ENCODE results near the gene FANCB. TPM values are rescaled to one million over a fixed set of nuclear protein-coding genes. Genes with fewer than 3 reads are reported as not detected.

Gene FANCB
- polyA plus RNA-seq, 1 of the 3 experiments (the other 2 are of a cell fraction): 0.81 TPM

DNA sequence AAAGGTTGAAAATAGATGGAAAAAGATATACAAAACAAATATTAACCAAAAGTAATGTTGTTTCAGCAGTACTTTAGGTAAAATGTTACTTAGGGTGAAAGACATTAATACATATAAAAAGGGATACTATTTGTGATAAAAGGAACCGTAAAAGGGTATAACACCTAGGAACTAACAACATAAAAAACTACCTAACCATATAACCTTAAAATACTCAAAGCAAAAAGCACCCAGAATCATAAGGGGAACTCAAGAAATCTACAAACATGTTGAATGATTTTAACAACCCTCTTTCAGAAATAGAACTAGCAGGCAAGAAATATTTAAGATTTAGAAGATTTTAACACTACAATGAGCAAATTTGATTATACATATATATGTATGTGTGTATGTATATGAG lies 11.8 kb upstream of the FANCB start:
- POLR2A ChIA-PET: no interaction called here
- 50% methylated on average over 1 of the region's 1 CpG for WGBS (ENCODE audit: low lambda C conversion rate)
- H3K36me3 ChIP-seq (replicated peaks in 1 of 2; ENCODE audit: control insufficient read depth in 1 of 2, insufficient read depth in 2 of 2, low read length in 1 of 2): no peaks in the 10 kb centered on the region

DNA sequence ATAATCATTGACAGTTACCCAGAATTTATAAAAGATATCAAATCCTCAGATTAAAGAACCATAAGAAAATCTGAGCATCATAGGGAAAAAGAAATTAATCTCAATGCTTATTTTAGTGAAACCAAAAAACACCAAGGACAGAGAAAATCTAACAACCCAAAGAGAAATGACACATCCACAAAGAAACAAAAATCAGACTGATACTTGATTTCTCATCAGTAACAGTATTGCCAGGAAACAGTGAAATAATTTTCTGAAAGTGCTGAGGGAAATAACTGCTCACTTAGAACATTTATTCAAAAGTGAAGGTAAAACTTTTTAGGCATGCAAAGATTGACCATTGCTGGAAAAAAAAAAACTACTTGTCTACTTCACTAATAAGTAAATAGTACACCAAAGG lies 11.0 kb upstream of the FANCB start:
- CTCF ChIA-PET: no interaction called here
- POLR2A ChIA-PET: no interaction called here
- H3F3A ChIP-seq (replicated peaks; ENCODE audit: insufficient read depth): no peaks in the 10 kb centered on the region
- H3K27me3 ChIP-seq (ENCODE audit: insufficient read depth): no peaks in the 10 kb centered on the region
- TF ChIP-seq RFX5 (IDR thresholded peaks at IDR 0.05; ENCODE audit: low read length): no peak
- no peaks in the 10 kb centered on the region for H4K20me1 ChIP-seq (ENCODE audit: insufficient read depth)
- H3K9me3 ChIP-seq: no peaks in the 10 kb centered on the region
- peaks cover 7% of the 10 kb centered on the region; the same call in 1 of the 2 replicates for H3K79me2 ChIP-seq (ENCODE audit: insufficient read depth)
- no peaks in the 10 kb centered on the region for H3K9me2 ChIP-seq
- no peak overlapping the region for H3K9ac ChIP-seq
- no peak overlapping the region for H3K4me2 ChIP-seq
- no peak overlapping the region for H2AFZ ChIP-seq (ENCODE audit: low read depth)
- H3K36me3 ChIP-seq (replicated peaks in 1 of 2; ENCODE audit: control insufficient read depth in 1 of 2, insufficient read depth in 2 of 2, low read length in 1 of 2): no peaks in the 10 kb centered on the region
- DNase-seq: no peak
- H3K27ac ChIP-seq (ENCODE audit: low read depth in 2 of 2, low read length in 1 of 2): no peak overlapping the region
- H3K4me1 ChIP-seq (ENCODE audit: control insufficient read depth in 1 of 2, insufficient read depth in 2 of 2, low read depth in 1 of 2, low read length in 1 of 2): no peaks in the 10 kb centered on the region
- no peak overlapping the region for H3K4me3 ChIP-seq (ENCODE audit: low read depth in 2 of 2, low read length in 1 of 2)

More for the DNA sequence above, 11.8 kb upstream of the FANCB start:
- Histone ChIP-seq H3K4me1 (ENCODE audit: control insufficient read depth in 1 of 2, insufficient read depth in 2 of 2, low read depth in 1 of 2, low read length in 1 of 2) (no peaks in the 10 kb centered on the region), H3K9me3 (no peaks in the 10 kb centered on the region), H2AFZ (ENCODE audit: low read depth) (no peak overlapping the region), H3K4me3 (ENCODE audit: low read depth in 2 of 2, low read length in 1 of 2) (no peak overlapping the region), H3K79me2 (ENCODE audit: insufficient read depth) (0 out of 2 replicates have a peak, but pooled peaks cover 4% of the 10 kb centered on the region), H3K9ac (no peak overlapping the region), H3K27me3 (ENCODE audit: insufficient read depth) (no peaks in the 10 kb centered on the region), H3K9me2 (no peaks in the 10 kb centered on the region), H3K4me2 (no peak overlapping the region), H4K20me1 (ENCODE audit: insufficient read depth) (no peaks in the 10 kb centered on the region), H3F3A (replicated peaks; ENCODE audit: insufficient read depth) (no peaks in the 10 kb centered on the region), H3K27ac (ENCODE audit: low read depth in 2 of 2, low read length in 1 of 2) (no peak overlapping the region)
- TF ChIP-seq TCF12 (IDR thresholded peaks at IDR 0.05) (no peak), EP300 (IDR thresholded peaks at IDR 0.05; ENCODE audit: borderline replicate concordance in 1 of 2, low read depth in 1 of 2, low read length in 1 of 2) (no peak), SIN3A (IDR thresholded peaks at IDR 0.05; ENCODE audit: borderline replicate concordance, low read depth, low read length) (no peak), ELF1 (IDR thresholded peaks at IDR 0.05) (no peak), RAD21 (IDR thresholded peaks at IDR 0.05; ENCODE audit: low read length) (no peak), GATA2 (CRISPR knock-in tag; IDR thresholded peaks at IDR 0.05) (no peak), MXI1 (IDR thresholded peaks at IDR 0.05; ENCODE audit: low read depth, low read length) (no peak), NRF1 (IDR thresholded peaks at IDR 0.05; ENCODE audit: low read depth, low read length) (no peak), MEF2A (IDR thresholded peaks at IDR 0.05; ENCODE audit: borderline replicate concordance, low read depth) (no peak)
- TF ChIP-seq, protein P1, sequence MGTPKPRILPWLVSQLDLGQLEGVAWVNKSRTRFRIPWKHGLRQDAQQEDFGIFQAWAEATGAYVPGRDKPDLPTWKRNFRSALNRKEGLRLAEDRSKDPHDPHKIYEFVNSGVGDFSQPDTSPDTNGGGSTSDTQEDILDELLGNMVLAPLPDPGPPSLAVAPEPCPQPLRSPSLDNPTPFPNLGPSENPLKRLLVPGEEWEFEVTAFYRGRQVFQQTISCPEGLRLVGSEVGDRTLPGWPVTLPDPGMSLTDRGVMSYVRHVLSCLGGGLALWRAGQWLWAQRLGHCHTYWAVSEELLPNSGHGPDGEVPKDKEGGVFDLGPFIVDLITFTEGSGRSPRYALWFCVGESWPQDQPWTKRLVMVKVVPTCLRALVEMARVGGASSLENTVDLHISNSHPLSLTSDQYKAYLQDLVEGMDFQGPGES (IDR thresholded peaks at IDR 0.05; ENCODE audit: low read depth, low read length): no peak
- TF ChIP-seq, protein P2, sequence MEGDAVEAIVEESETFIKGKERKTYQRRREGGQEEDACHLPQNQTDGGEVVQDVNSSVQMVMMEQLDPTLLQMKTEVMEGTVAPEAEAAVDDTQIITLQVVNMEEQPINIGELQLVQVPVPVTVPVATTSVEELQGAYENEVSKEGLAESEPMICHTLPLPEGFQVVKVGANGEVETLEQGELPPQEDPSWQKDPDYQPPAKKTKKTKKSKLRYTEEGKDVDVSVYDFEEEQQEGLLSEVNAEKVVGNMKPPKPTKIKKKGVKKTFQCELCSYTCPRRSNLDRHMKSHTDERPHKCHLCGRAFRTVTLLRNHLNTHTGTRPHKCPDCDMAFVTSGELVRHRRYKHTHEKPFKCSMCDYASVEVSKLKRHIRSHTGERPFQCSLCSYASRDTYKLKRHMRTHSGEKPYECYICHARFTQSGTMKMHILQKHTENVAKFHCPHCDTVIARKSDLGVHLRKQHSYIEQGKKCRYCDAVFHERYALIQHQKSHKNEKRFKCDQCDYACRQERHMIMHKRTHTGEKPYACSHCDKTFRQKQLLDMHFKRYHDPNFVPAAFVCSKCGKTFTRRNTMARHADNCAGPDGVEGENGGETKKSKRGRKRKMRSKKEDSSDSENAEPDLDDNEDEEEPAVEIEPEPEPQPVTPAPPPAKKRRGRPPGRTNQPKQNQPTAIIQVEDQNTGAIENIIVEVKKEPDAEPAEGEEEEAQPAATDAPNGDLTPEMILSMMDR (IDR thresholded peaks at IDR 0.05): no peak
- TF ChIP-seq, protein P3, sequence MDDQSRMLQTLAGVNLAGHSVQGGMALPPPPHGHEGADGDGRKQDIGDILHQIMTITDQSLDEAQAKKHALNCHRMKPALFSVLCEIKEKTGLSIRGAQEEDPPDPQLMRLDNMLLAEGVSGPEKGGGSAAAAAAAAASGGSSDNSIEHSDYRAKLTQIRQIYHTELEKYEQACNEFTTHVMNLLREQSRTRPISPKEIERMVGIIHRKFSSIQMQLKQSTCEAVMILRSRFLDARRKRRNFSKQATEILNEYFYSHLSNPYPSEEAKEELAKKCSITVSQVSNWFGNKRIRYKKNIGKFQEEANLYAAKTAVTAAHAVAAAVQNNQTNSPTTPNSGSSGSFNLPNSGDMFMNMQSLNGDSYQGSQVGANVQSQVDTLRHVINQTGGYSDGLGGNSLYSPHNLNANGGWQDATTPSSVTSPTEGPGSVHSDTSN (IDR thresholded peaks at IDR 0.05): no peak
- CTCF ChIA-PET: no interaction called here
- DNase-seq: no peak
